ENCODE measurements around the gene TLR7. TPM values are rescaled to one million over a fixed set of nuclear protein-coding genes. Genes with fewer than 3 reads are reported as not detected.
A peak's percentile ranks its signal among the peaks of the same experiment; 100 is the strongest.

Gene TLR7
- total RNA-seq, 1 experiment from 2014 or later = not detected

GRCh38 chrX:12919051-12919450, 52.2 kb downstream of the TLR7 start:
- BruUV-seq (replicated peaks) = no TSS peak
- no peak for TF ChIP-seq CTCF (IDR thresholded peaks at IDR 0.05)
- TF ChIP-seq REST (IDR thresholded peaks at IDR 0.05; ENCODE audit: insufficient read depth in 1 of 2, low read depth in 2 of 2, low read length in 1 of 2) = no peak
- TF ChIP-seq POLR2AphosphoS5 (IDR thresholded peaks at IDR 0.05; ENCODE audit: low read depth, low read length) = no peak
- TF ChIP-seq SIN3A (IDR thresholded peaks at IDR 0.05; ENCODE audit: borderline replicate concordance, insufficient read depth, low read depth, low read length) = no peak
- no peak for TF ChIP-seq TCF7L2 (IDR thresholded peaks at IDR 0.05; ENCODE audit: low read depth, low read length)
- Histone ChIP-seq H3K36me3 (ENCODE audit: control insufficient read depth, insufficient read depth, low read length) (no peaks in the 10 kb centered on the region), H3K27ac (ENCODE audit: low read length) (no peak overlapping the region), H3K27me3 (ENCODE audit: control insufficient read depth, insufficient read depth, low read length) (no peaks in the 10 kb centered on the region), H3K4me1 (ENCODE audit: control insufficient read depth, insufficient read depth, low read length) (no peaks in the 10 kb centered on the region), H3K4me3 (ENCODE audit: low read depth in 2 of 2, low read length in 2 of 2) (no peak overlapping the region), H3K9me3 (ENCODE audit: control insufficient read depth, insufficient read depth, low read depth, low read length) (no peaks in the 10 kb centered on the region)
- DNase-seq (ENCODE audit: low read depth, low spot score) (no peak), ATAC-seq (no peak)
- ChIA-PET POLR2A (no interaction called here), CTCF (no interaction called here)
- intact Hi-C loops (cut with micrococcal nuclease; ENCODE audit: unreplicated experiment) (no loop called here), in situ Hi-C loops (cut with HindIII; ENCODE audit: low pct_unique_long_range_greater_than_20kb, low sequenced_read_pairs) (no loop called here)

GRCh38 chrX:12919620-12920019, 52.7 kb downstream of the TLR7 start:
- no TSS peak for BruUV-seq (replicated peaks)
- in situ Hi-C loops (cut with HindIII; ENCODE audit: low pct_unique_long_range_greater_than_20kb, low sequenced_read_pairs) = no loop called here
- intact Hi-C loops (cut with micrococcal nuclease; ENCODE audit: unreplicated experiment) = no loop called here
- Histone ChIP-seq H3K36me3 (ENCODE audit: control insufficient read depth, insufficient read depth, low read length) (no peaks in the 10 kb centered on the region), H3K9me3 (ENCODE audit: control insufficient read depth, insufficient read depth, low read depth, low read length) (no peaks in the 10 kb centered on the region), H3K4me3 (ENCODE audit: low read depth in 2 of 2, low read length in 2 of 2) (no peak overlapping the region), H3K4me1 (ENCODE audit: control insufficient read depth, insufficient read depth, low read length) (no peaks in the 10 kb centered on the region), H3K27ac (ENCODE audit: low read length) (no peak overlapping the region), H3K27me3 (ENCODE audit: control insufficient read depth, insufficient read depth, low read length) (no peaks in the 10 kb centered on the region)
- POLR2A ChIA-PET = no interaction called here
- CTCF ChIA-PET = no interaction called here
- no peak for DNase-seq (ENCODE audit: low read depth, low spot score)
- no peak for ATAC-seq
- TF ChIP-seq REST (IDR thresholded peaks at IDR 0.05; ENCODE audit: insufficient read depth in 1 of 2, low read depth in 2 of 2, low read length in 1 of 2) = peak in 1 of 2 experiments; percentile 42; a peak in 1 of 4 replicates
- no peak for TF ChIP-seq TCF7L2 (IDR thresholded peaks at IDR 0.05; ENCODE audit: low read depth, low read length)
- no peak for TF ChIP-seq CTCF (IDR thresholded peaks at IDR 0.05)
- no peak for TF ChIP-seq SIN3A (IDR thresholded peaks at IDR 0.05; ENCODE audit: borderline replicate concordance, insufficient read depth, low read depth, low read length)
